ENCODE data around the gene CCNI. TPM values are rescaled to one million over a fixed set of nuclear protein-coding genes. Genes with fewer than 3 reads are reported as not detected.
"Not testable (repeated sequence)": the region's sequence is repeated elsewhere in the genome, so short reads cannot be mapped to it uniquely, and the experiment has no call there.

CCNI gene
- total RNA-seq, 1 donor from 2014 or later: 600 TPM

GRCh38 chr4:77084019-77084639, 8.3 kb upstream of the CCNI start:
- H3K9me3 Mint-ChIP-seq (ENCODE audit: unreplicated experiment): no peaks in the 10 kb centered on the region
- H3K27me3 Mint-ChIP-seq (ENCODE audit: unreplicated experiment): peaks cover 1% of the 10 kb centered on the region
- H3K4me3 Mint-ChIP-seq (ENCODE audit: unreplicated experiment): no peak overlapping the region
- TF ChIP-seq CTCF (IDR thresholded peaks at IDR 0.05; ENCODE audit: partially characterized antibody, unreplicated experiment): no peak
- no peak for DNase-seq
- H3K4me1 Mint-ChIP-seq (ENCODE audit: low read depth, unreplicated experiment): no peaks in the 10 kb centered on the region
- H3K27ac Mint-ChIP-seq (ENCODE audit: unreplicated experiment): no peak overlapping the region
- no peaks in the 10 kb centered on the region for H3K36me3 Mint-ChIP-seq (ENCODE audit: unreplicated experiment)

- no peaks in the 10 kb centered on the region for H3K9me3 Mint-ChIP-seq (ENCODE audit: unreplicated experiment)
- H3K4me3 Mint-ChIP-seq (ENCODE audit: unreplicated experiment): no peak overlapping the region
- no peak for TF ChIP-seq CTCF (IDR thresholded peaks at IDR 0.05; ENCODE audit: partially characterized antibody, unreplicated experiment)
- H3K27me3 Mint-ChIP-seq (ENCODE audit: unreplicated experiment): peaks cover 1% of the 10 kb centered on the region
- no peaks in the 10 kb centered on the region for H3K36me3 Mint-ChIP-seq (ENCODE audit: unreplicated experiment)
- no peak for DNase-seq
- no peak overlapping the region for H3K27ac Mint-ChIP-seq (ENCODE audit: unreplicated experiment)
- peaks cover under 1% of the 10 kb centered on the region for H3K4me1 Mint-ChIP-seq (ENCODE audit: low read depth, unreplicated experiment)
These were observed 7.3 kb upstream of the CCNI start for GRCh38 chr4:77082886-77083608.

GRCh38 chr4:77080806-77081205, 5.0 kb upstream of the CCNI start:
- not testable (repeated sequence) for H3K27ac Mint-ChIP-seq (ENCODE audit: unreplicated experiment); H3K27me3 Mint-ChIP-seq (ENCODE audit: unreplicated experiment); H3K36me3 Mint-ChIP-seq (ENCODE audit: unreplicated experiment); DNase-seq; H3K4me1 Mint-ChIP-seq (ENCODE audit: low read depth, unreplicated experiment); H3K4me3 Mint-ChIP-seq (ENCODE audit: unreplicated experiment); H3K9me3 Mint-ChIP-seq (ENCODE audit: unreplicated experiment)

GRCh38 chr4:77079281-77079680, 3.5 kb upstream of the CCNI start:
- Mint-ChIP-seq H3K9me3 (ENCODE audit: unreplicated experiment) (peaks cover 11% of the 10 kb centered on the region), H3K27ac (ENCODE audit: unreplicated experiment) (no peak overlapping the region), H3K4me3 (ENCODE audit: unreplicated experiment) (no peak overlapping the region), H3K27me3 (ENCODE audit: unreplicated experiment) (peaks cover 11% of the 10 kb centered on the region), H3K4me1 (ENCODE audit: low read depth, unreplicated experiment) (peaks cover 8% of the 10 kb centered on the region), H3K36me3 (ENCODE audit: unreplicated experiment) (no peaks in the 10 kb centered on the region)
- no peak for TF ChIP-seq CTCF (IDR thresholded peaks at IDR 0.05; ENCODE audit: partially characterized antibody, unreplicated experiment)
- no peak for DNase-seq

- Mint-ChIP-seq H3K27me3 (ENCODE audit: unreplicated experiment) (peaks cover 11% of the 10 kb centered on the region), H3K9me3 (ENCODE audit: unreplicated experiment) (peaks cover 11% of the 10 kb centered on the region), H3K4me3 (ENCODE audit: unreplicated experiment) (no peak overlapping the region), H3K36me3 (ENCODE audit: unreplicated experiment) (no peaks in the 10 kb centered on the region), H3K27ac (ENCODE audit: unreplicated experiment) (no peak overlapping the region), H3K4me1 (ENCODE audit: low read depth, unreplicated experiment) (peaks cover 8% of the 10 kb centered on the region)
- no peak for DNase-seq
- no peak for TF ChIP-seq CTCF (IDR thresholded peaks at IDR 0.05; ENCODE audit: partially characterized antibody, unreplicated experiment)
These were observed 2.6 kb upstream of the CCNI start for GRCh38 chr4:77078401-77078800.
